ENCODE measurements around the gene PEX11G. TPM values are rescaled to one million over a fixed set of nuclear protein-coding genes. Genes with fewer than 3 reads are reported as not detected.

The PEX11G gene
- total RNA-seq, 4 donors from 2014 or later: 1.0 to 3.1 (median 1.9) TPM

GRCh38 chr19:7478843-7479227 is 10.0 kb downstream of the PEX11G start:
- no peak for ATAC-seq
- TF ChIP-seq EP300 (IDR thresholded peaks at IDR 0.05) (no peak), POLR2AphosphoS5 (IDR thresholded peaks at IDR 0.05) (no peak), POLR2A (IDR thresholded peaks at IDR 0.05) (no peak), CTCF (IDR thresholded peaks at IDR 0.05) (no peak)
- Histone ChIP-seq H3K27ac (no peak overlapping the region), H3K9me3 (no peaks in the 10 kb centered on the region), H3K36me3 (no peaks in the 10 kb centered on the region), H3K4me3 (no peak overlapping the region), H3K27me3 (no peaks in the 10 kb centered on the region), H3K4me1 (peaks cover 0 to 38% (median 0%) of the 10 kb centered on the region in 3 donors)
- WGBS, 2 donors (ENCODE audit: low coverage in 1 of 2): no CpG with 5 or more reads among the region's 9 CpGs

GRCh38 chr19:7478173-7478842 is 10.5 kb downstream of the PEX11G start:
- no peak overlapping the region for H3K27ac ChIP-seq
- no peaks in the 10 kb centered on the region for H3K27me3 ChIP-seq
- no peak overlapping the region for H3K4me3 ChIP-seq
- no peak for TF ChIP-seq CTCF (IDR thresholded peaks at IDR 0.05)
- no peak for TF ChIP-seq POLR2A (IDR thresholded peaks at IDR 0.05)
- TF ChIP-seq EP300 (IDR thresholded peaks at IDR 0.05): no peak
- no peak for TF ChIP-seq POLR2AphosphoS5 (IDR thresholded peaks at IDR 0.05)
- peak; percentile 32 for ATAC-seq
- WGBS, 2 donors (ENCODE audit: low coverage in 1 of 2): 60 to 76% methylated on average over 7 to 9 of the region's 26 CpGs
- no peaks in the 10 kb centered on the region for H3K9me3 ChIP-seq
- H3K36me3 ChIP-seq: no peaks in the 10 kb centered on the region
- peaks cover 0 to 36% (median 0%) of the 10 kb centered on the region in 3 donors for H3K4me1 ChIP-seq

- Histone ChIP-seq H3K36me3 (no peaks in the 10 kb centered on the region), H3K9me3 (no peaks in the 10 kb centered on the region), H3K4me1 (peaks cover 0 to 30% (median 0%) of the 10 kb centered on the region in 3 donors), H3K27ac (no peak overlapping the region), H3K4me3 (no peak overlapping the region), H3K27me3 (no peaks in the 10 kb centered on the region)
- no CpG with 5 or more reads among the region's 10 CpGs for WGBS, 2 donors (ENCODE audit: low coverage in 1 of 2)
- no peak for TF ChIP-seq CTCF (IDR thresholded peaks at IDR 0.05)
- TF ChIP-seq EP300 (IDR thresholded peaks at IDR 0.05): no peak
- TF ChIP-seq POLR2AphosphoS5 (IDR thresholded peaks at IDR 0.05): no peak
- no peak for TF ChIP-seq POLR2A (IDR thresholded peaks at IDR 0.05)
- no peak for ATAC-seq
Observed at GRCh38 chr19:7477758-7478157, 11.1 kb downstream of the PEX11G start.

- no peaks in the 10 kb centered on the region for H3K27me3 ChIP-seq
- H3K36me3 ChIP-seq: peaks cover 0 to 7% of the 10 kb centered on the region in 2 donors
- TF ChIP-seq POLR2AphosphoS5 (IDR thresholded peaks at IDR 0.05): no peak
- TF ChIP-seq CTCF (IDR thresholded peaks at IDR 0.05): no peak
- no peak for TF ChIP-seq POLR2A (IDR thresholded peaks at IDR 0.05)
- TF ChIP-seq EP300 (IDR thresholded peaks at IDR 0.05): no peak
- H3K4me3 ChIP-seq: no peak overlapping the region
- no peak for ATAC-seq
- H3K4me1 ChIP-seq: peaks cover 0 to 22% (median 0%) of the 10 kb centered on the region in 3 donors
- no peak overlapping the region for H3K27ac ChIP-seq
- H3K9me3 ChIP-seq: no peaks in the 10 kb centered on the region
- 49 to 100% methylated on average over 2 to 3 of the region's 35 CpGs for WGBS, 2 donors (ENCODE audit: low coverage in 1 of 2)
Observed at GRCh38 chr19:7476777-7477494, 11.9 kb downstream of the PEX11G start.

All from gastroesophageal sphincter (tissue), 4 donors.